ENCODE results near the gene SLC25A17. TPM values are rescaled to one million over a fixed set of nuclear protein-coding genes. Genes with fewer than 3 reads are reported as not detected.
"Not testable (repeated sequence)": the region's sequence is repeated elsewhere in the genome, so short reads cannot be mapped to it uniquely, and the experiment has no call there.

The SLC25A17 gene
- total and polyA plus RNA-seq, 4 experiments from 2014 or later = 15.4 to 19.5 (median 16.5) TPM

GRCh38 chr22:40856513-40857308, 37.6 kb upstream of the SLC25A17 start, which contains the start of the genes ST13 and XPNPEP3:
ST13 (minus strand) TSS chr22:40856639; CDS start chr22:40856540, 99 bp downstream.
XPNPEP3 (plus strand) TSS chr22:40857148; CDS start chr22:40857182, 34 bp downstream.
- Mint-ChIP-seq H3K9me3 (peaks cover 0 to 7% (median 0%) of the 10 kb centered on the region in 8 donors), H3K27me3 (peaks cover 0 to 2% of the 10 kb centered on the region in 2 donors), H3K36me3 (peaks cover 7 to 33% of the 10 kb centered on the region in 2 donors), H3K27ac (peak within 1 kb of the TSS; percentile 98 to 100 (median 100)), H3K4me1 (peaks cover 23 to 66% (median 45%) of the 10 kb centered on the region in 4 donors), H3K4me3 (peak within 1 kb of the TSS; percentile 96 to 99 (median 98))
- POLR2A ChIA-PET (ENCODE audit: partially characterized antibody) = interaction anchor here (0.5 to 4.3 kb wide), 28 partner anchors 10 to 1773 kb away, joined by 3 to 28 read pairs (median 4); partner anchors contain the start of genes ACO2, ATF4, CBX7 and EP300
- intact Hi-C loops (cut with micrococcal nuclease) = loop anchor here (1.0 to 5.0 kb wide), 9 partner anchors 16 to 430 kb away; partner anchors contain the start of genes EP300, L3MBTL2, MRTFA and RANGAP1
- Histone ChIP-seq H3K9me3 (ENCODE audit: control insufficient read depth in 1 of 2, low read length in 2 of 2) (no peaks in the 10 kb centered on the region), H3K36me3 (ENCODE audit: insufficient read depth, low read length) (peaks cover 4% of the 10 kb centered on the region), H3K27ac (ENCODE audit: low read depth, low read length) (peak within 1 kb of the TSS; percentile 99), H3K4me1 (ENCODE audit: insufficient read depth, low read length) (peaks cover 53% of the 10 kb centered on the region), H3K4me3 (ENCODE audit: low read length in 2 of 2) (peak within 1 kb of the TSS; percentile 72 to 100), H3K27me3 (ENCODE audit: insufficient read depth, low read length) (no peaks in the 10 kb centered on the region)
- CTCF ChIA-PET (ENCODE audit: partially characterized antibody) = interaction anchor here (0.7 to 1.6 kb wide), 9 partner anchors 34 to 525 kb away, joined by 3 to 5 read pairs (median 3); partner anchors contain the start of gene TEF
- peak; percentile 97 to 98 (median 98) for DNase-seq

- Mint-ChIP-seq H3K27me3 (peaks cover 0 to 2% of the 10 kb centered on the region in 2 donors), H3K4me3 (peak overlapping the region; percentile 96 to 99 (median 98)), H3K27ac (peak overlapping the region; percentile 98 to 100 (median 100)), H3K4me1 (peaks cover 27 to 69% (median 49%) of the 10 kb centered on the region in 4 donors), H3K36me3 (peaks cover 4 to 36% of the 10 kb centered on the region in 2 donors), H3K9me3 (peaks cover 0 to 7% (median 0%) of the 10 kb centered on the region in 8 donors)
- DNase-seq = peak in 3 of 5 donors; percentile 32 to 47 (median 37)
- intact Hi-C loops (cut with micrococcal nuclease) = loop anchor here (1.0 to 5.0 kb wide), 7 partner anchors 15 to 236 kb away; partner anchors contain the start of genes EP300, MRTFA, RBX1 and SLC25A17
- Histone ChIP-seq H3K9me3 (ENCODE audit: control insufficient read depth in 1 of 2, low read length in 2 of 2) (no peaks in the 10 kb centered on the region), H3K27me3 (ENCODE audit: insufficient read depth, low read length) (no peaks in the 10 kb centered on the region), H3K4me1 (ENCODE audit: insufficient read depth, low read length) (peaks cover 58% of the 10 kb centered on the region), H3K4me3 (ENCODE audit: low read length in 2 of 2) (peak overlapping the region; percentile 66 to 100), H3K36me3 (ENCODE audit: insufficient read depth, low read length) (peaks cover 3% of the 10 kb centered on the region), H3K27ac (ENCODE audit: low read depth, low read length) (peak overlapping the region; percentile 99)
- CTCF ChIA-PET (ENCODE audit: partially characterized antibody) = interaction anchor here (1.0 to 1.6 kb wide), 3 partner anchors 67 to 173 kb away, joined by 3 to 4 read pairs (median 3); no protein-coding TSS in a partner anchor
- POLR2A ChIA-PET (ENCODE audit: partially characterized antibody) = interaction anchor here (0.6 to 4.3 kb wide), 20 partner anchors 10 to 1774 kb away, joined by 3 to 28 read pairs (median 6); partner anchors contain the start of genes ACO2, ATF4, CBX7 and EP300
Measured at GRCh38 chr22:40855979-40856512, 36.9 kb upstream of the SLC25A17 start.

GRCh38 chr22:40855071-40855978, 36.2 kb upstream of the SLC25A17 start:
- Histone ChIP-seq H3K9me3 (ENCODE audit: control insufficient read depth in 1 of 2, low read length in 2 of 2) (no peaks in the 10 kb centered on the region), H3K4me3 (ENCODE audit: low read length in 2 of 2) (peak overlapping the region; percentile 66 to 100), H3K4me1 (ENCODE audit: insufficient read depth, low read length) (peaks cover 59% of the 10 kb centered on the region), H3K27ac (ENCODE audit: low read depth, low read length) (peak overlapping the region; percentile 99), H3K36me3 (ENCODE audit: insufficient read depth, low read length) (peaks cover 3% of the 10 kb centered on the region), H3K27me3 (ENCODE audit: insufficient read depth, low read length) (no peaks in the 10 kb centered on the region)
- intact Hi-C loops (cut with micrococcal nuclease) = loop anchor here (5.0 kb wide), 1 partner anchor 237 kb away; the partner anchor contains the start of gene EP300
- H3K36me3 Mint-ChIP-seq = peaks cover under 1 to 39% of the 10 kb centered on the region in 2 donors
- H3K27me3 Mint-ChIP-seq = peaks cover 0 to 2% of the 10 kb centered on the region in 2 donors
- peak in 2 of 5 donors; percentile 21 to 24 for DNase-seq
- POLR2A ChIA-PET (ENCODE audit: partially characterized antibody) = interaction anchor here (1.3 to 4.3 kb wide), 6 partner anchors 37 to 811 kb away, joined by 4 to 28 read pairs (median 12); partner anchors contain the start of genes MRTFA, RANGAP1, RBX1 and SLC25A17
- peaks cover 0 to 7% (median 0%) of the 10 kb centered on the region in 8 donors for H3K9me3 Mint-ChIP-seq
- peak overlapping the region; percentile 77 to 99 (median 98) for H3K4me3 Mint-ChIP-seq
- H3K27ac Mint-ChIP-seq = peak overlapping the region; percentile 37 to 100 (median 98)
- CTCF ChIA-PET (ENCODE audit: partially characterized antibody) = no interaction called here
- H3K4me1 Mint-ChIP-seq = peaks cover 26 to 74% (median 50%) of the 10 kb centered on the region in 4 donors

GRCh38 chr22:40853961-40854360, 34.8 kb upstream of the SLC25A17 start:
- Mint-ChIP-seq H3K9me3 (peaks cover 0 to 7% (median 0%) of the 10 kb centered on the region in 8 donors), H3K27ac (peak overlapping the region in 6 of 7 donors; percentile 43 to 98 (median 70)), H3K27me3 (peaks cover 0 to 2% of the 10 kb centered on the region in 2 donors), H3K4me3 (peak overlapping the region in 6 of 8 donors; percentile 40 to 79 (median 54)), H3K4me1 (peaks cover 28 to 77% (median 52%) of the 10 kb centered on the region in 4 donors), H3K36me3 (peaks cover 3 to 49% of the 10 kb centered on the region in 2 donors)
- ChIA-PET POLR2A (ENCODE audit: partially characterized antibody) (interaction anchor here (1.4 kb wide), 1 partner anchor 70 kb away, joined by 4 read pairs; no protein-coding TSS in a partner anchor), CTCF (ENCODE audit: partially characterized antibody) (no interaction called here)
- H3K27me3 ChIP-seq (ENCODE audit: insufficient read depth, low read length) = no peaks in the 10 kb centered on the region
- peaks cover 59% of the 10 kb centered on the region for H3K4me1 ChIP-seq (ENCODE audit: insufficient read depth, low read length)
- intact Hi-C loops (cut with micrococcal nuclease) = no loop called here
- no peak for DNase-seq
- H3K4me3 ChIP-seq (ENCODE audit: low read length in 2 of 2) = no peak overlapping the region
- peaks cover 3% of the 10 kb centered on the region for H3K36me3 ChIP-seq (ENCODE audit: insufficient read depth, low read length)
- peak overlapping the region; percentile 21 for H3K27ac ChIP-seq (ENCODE audit: low read depth, low read length)
- no peaks in the 10 kb centered on the region for H3K9me3 ChIP-seq (ENCODE audit: control insufficient read depth in 1 of 2, low read length in 2 of 2)

- peaks cover 8% of the 10 kb centered on the region for H3K36me3 ChIP-seq (ENCODE audit: insufficient read depth, low read length)
- DNase-seq = no peak
- H3K9me3 ChIP-seq (ENCODE audit: control insufficient read depth in 1 of 2, low read length in 2 of 2) = no peaks in the 10 kb centered on the region
- H3K27ac ChIP-seq (ENCODE audit: low read depth, low read length) = peak overlapping the region; percentile 21
- Mint-ChIP-seq H3K36me3 (peaks cover 3 to 54% of the 10 kb centered on the region in 2 donors), H3K9me3 (peaks cover 0 to 7% (median 0%) of the 10 kb centered on the region in 8 donors), H3K4me3 (peak overlapping the region in 3 of 8 donors; percentile 51 to 79 (median 62)), H3K27me3 (peaks cover 0 to 2% of the 10 kb centered on the region in 2 donors), H3K4me1 (peaks cover 28 to 77% (median 51%) of the 10 kb centered on the region in 4 donors), H3K27ac (peak overlapping the region in 6 of 7 donors; percentile 57 to 98 (median 75))
- ChIA-PET CTCF (ENCODE audit: partially characterized antibody) (no interaction called here), POLR2A (ENCODE audit: partially characterized antibody) (no interaction called here)
- intact Hi-C loops (cut with micrococcal nuclease) = no loop called here
- peaks cover 59% of the 10 kb centered on the region for H3K4me1 ChIP-seq (ENCODE audit: insufficient read depth, low read length)
- no peaks in the 10 kb centered on the region for H3K27me3 ChIP-seq (ENCODE audit: insufficient read depth, low read length)
- H3K4me3 ChIP-seq (ENCODE audit: low read length in 2 of 2) = no peak overlapping the region
Measured at GRCh38 chr22:40853333-40853732, 34.2 kb upstream of the SLC25A17 start.

- DNase-seq; H3K9me3 ChIP-seq (ENCODE audit: control insufficient read depth in 1 of 2, low read length in 2 of 2); H3K4me1 ChIP-seq (ENCODE audit: insufficient read depth, low read length); H3K27ac ChIP-seq (ENCODE audit: low read depth, low read length); H3K9me3 Mint-ChIP-seq; H3K4me3 ChIP-seq (ENCODE audit: low read length in 2 of 2); H3K27me3 ChIP-seq (ENCODE audit: insufficient read depth, low read length); H3K4me3 Mint-ChIP-seq; H3K27me3 Mint-ChIP-seq; intact Hi-C loops (cut with micrococcal nuclease); H3K27ac Mint-ChIP-seq; CTCF ChIA-PET (ENCODE audit: partially characterized antibody): not testable (repeated sequence)
- H3K36me3 Mint-ChIP-seq = peaks cover 32 to 70% of the 10 kb centered on the region in 2 donors
- POLR2A ChIA-PET (ENCODE audit: partially characterized antibody) = interaction anchor here (0.9 kb wide), 1 partner anchor 11 kb away, joined by 3 read pairs; the partner anchor contains the start of genes ST13 and XPNPEP3
- peaks cover 44% of the 10 kb centered on the region for H3K36me3 ChIP-seq (ENCODE audit: insufficient read depth, low read length)
- peaks cover 6 to 22% (median 9%) of the 10 kb centered on the region in 4 donors for H3K4me1 Mint-ChIP-seq
Measured at GRCh38 chr22:40845816-40846215, 26.7 kb upstream of the SLC25A17 start.
